ENCODE results near the gene AMELX. TPM values are rescaled to one million over a fixed set of nuclear protein-coding genes. Genes with fewer than 3 reads are reported as not detected.

Gene AMELX
- not detected in 2 replicates for total RNA-seq (2014; rRNA removed; shearing (Covaris generic))
- polyA plus RNA-seq (2015; cell fraction: cytosol; rRNA removed): not detected in 2 replicates
- polyA plus RNA-seq (2015; cell fraction: nucleus; rRNA removed): not detected in 2 replicates

- DNase-seq (ENCODE audit: low read depth): no peak
Measured at GRCh38 chrX:11293113-11293512, at the start of gene AMELX. AMELX (plus strand) TSS chrX:11293413; CDS start chrX:11294789, 1,376 bp downstream.

- DNase-seq (ENCODE audit: low read depth): no peak
Measured at GRCh38 chrX:11244636-11245035, 48.6 kb upstream of the AMELX start.

- no peak for DNase-seq (ENCODE audit: low read depth)
Measured at GRCh38 chrX:11254417-11255109, 38.6 kb upstream of the AMELX start.

- no peak for DNase-seq (ENCODE audit: low read depth)
Measured at GRCh38 chrX:11257290-11257689, 35.9 kb upstream of the AMELX start.

- no peak for DNase-seq (ENCODE audit: low read depth)
Measured at GRCh38 chrX:11257711-11258110, 35.5 kb upstream of the AMELX start.

GRCh38 chrX:11259437-11259836 lies 33.8 kb upstream of the AMELX start:
- DNase-seq (ENCODE audit: low read depth): no peak

GRCh38 chrX:11261260-11261659 lies 32.0 kb upstream of the AMELX start:
- DNase-seq (ENCODE audit: low read depth): peak; percentile 36

GRCh38 chrX:11264925-11265324 lies 28.3 kb upstream of the AMELX start:
- no peak for DNase-seq (ENCODE audit: low read depth)

GRCh38 chrX:11265352-11265751 lies 27.9 kb upstream of the AMELX start:
- DNase-seq (ENCODE audit: low read depth): no peak

- no peak for DNase-seq (ENCODE audit: low read depth)
Measured at GRCh38 chrX:11266573-11267003, 26.6 kb upstream of the AMELX start.

GRCh38 chrX:11267425-11267824 lies 25.8 kb upstream of the AMELX start:
- no peak for DNase-seq (ENCODE audit: low read depth)

- DNase-seq (ENCODE audit: low read depth): peak; percentile 0
Measured at GRCh38 chrX:11269006-11269405, 24.2 kb upstream of the AMELX start.

GRCh38 chrX:11269996-11270395 lies 23.2 kb upstream of the AMELX start:
- no peak for DNase-seq (ENCODE audit: low read depth)

- DNase-seq (ENCODE audit: low read depth): no peak
Measured at GRCh38 chrX:11272290-11272689, 20.9 kb upstream of the AMELX start.

- DNase-seq (ENCODE audit: low read depth): no peak
Measured at GRCh38 chrX:11272863-11273262, 20.4 kb upstream of the AMELX start.

GRCh38 chrX:11273544-11273943 lies 19.7 kb upstream of the AMELX start:
- DNase-seq (ENCODE audit: low read depth): no peak

- no peak for DNase-seq (ENCODE audit: low read depth)
Measured at GRCh38 chrX:11282043-11282442, 11.2 kb upstream of the AMELX start.

GRCh38 chrX:11285651-11286050 lies 7.6 kb upstream of the AMELX start:
- no peak for DNase-seq (ENCODE audit: low read depth)

- DNase-seq (ENCODE audit: low read depth): peak; percentile 44
Measured at GRCh38 chrX:11287505-11287904, 5.7 kb upstream of the AMELX start.

- DNase-seq (ENCODE audit: low read depth): no peak
Measured at GRCh38 chrX:11290416-11291102, 2.7 kb upstream of the AMELX start.

GRCh38 chrX:11296051-11296450 lies 2.8 kb downstream of the AMELX start:
- DNase-seq (ENCODE audit: low read depth): no peak

GRCh38 chrX:11298600-11298999 lies 5.4 kb downstream of the AMELX start:
- no peak for DNase-seq (ENCODE audit: low read depth)

- DNase-seq (ENCODE audit: low read depth): no peak
Measured at GRCh38 chrX:11304829-11305228, 11.6 kb downstream of the AMELX start.
